SK-N-SH treated with all-trans-retinoic acid at 6 μM for 48 hours (cell line): ENCODE results near the gene PARD3B.

Experiments used
- BACH2 ChIP-seq: fragments of 250-450 bp; sonication (Bioruptor Pico); IDR thresholded peaks from 2 replicates; pipeline ENCODE4 v1.9.0; 2021; ENCODE audit warnings: mild to moderate bottlenecking, borderline replicate concordance
- CREB5 ChIP-seq: fragments of 250-450 bp; sonication (Bioruptor Pico); IDR thresholded peaks from 2 replicates; pipeline ENCODE4 v1.5.1; 2020; ENCODE audit warnings: low read depth, mild to moderate bottlenecking, moderate library complexity
- CSRNP3 ChIP-seq: fragments of 250-450 bp; sonication (Bioruptor Pico); IDR thresholded peaks from 2 replicates; pipeline ENCODE4 v1.5.1; 2021; ENCODE audit warnings: mild to moderate bottlenecking, moderate library complexity
- ISL1 ChIP-seq: fragments of 250-450 bp; sonication (Bioruptor Pico); IDR thresholded peaks from 2 replicates; pipeline ENCODE4 v2.1.2; 2022; ENCODE audit warnings: mild to moderate bottlenecking, moderate library complexity
- PATZ1 ChIP-seq: fragments of 250-450 bp; sonication (Bioruptor Pico); IDR thresholded peaks from 2 replicates; pipeline ENCODE4 v1.8.0; 2020; ENCODE audit warnings: mild to moderate bottlenecking, moderate library complexity, borderline replicate concordance
- POU6F1 ChIP-seq: fragments of 250-450 bp; sonication (Bioruptor Pico); IDR thresholded peaks from 2 replicates; pipeline ENCODE4 v1.8.0; 2021; ENCODE audit warnings: low read depth, mild to moderate bottlenecking, moderate library complexity, borderline replicate concordance
- PPARA ChIP-seq: fragments of 250-450 bp; sonication (Bioruptor Pico); IDR thresholded peaks from 2 replicates; pipeline ENCODE4 v1.5.0; 2020; ENCODE audit warnings: mild to moderate bottlenecking, borderline replicate concordance
- SNAI2 ChIP-seq: fragments of 250-450 bp; sonication (Bioruptor Pico); IDR thresholded peaks from 2 replicates; pipeline ENCODE4 v1.5.0; 2020; ENCODE audit warnings: mild to moderate bottlenecking, moderate library complexity
- TOX ChIP-seq: fragments of 250-450 bp; sonication (Bioruptor Pico); IDR thresholded peaks from 2 replicates; pipeline ENCODE4 v1.8.0; 2021; ENCODE audit warnings: mild to moderate bottlenecking, moderate library complexity, borderline replicate concordance
- ZC3H10 ChIP-seq: fragments of 250-450 bp; sonication (Bioruptor Pico); IDR thresholded peaks from 2 replicates; pipeline ENCODE4 v1.5.1; 2021; ENCODE audit warnings: mild to moderate bottlenecking, moderate library complexity
- ZFP3 ChIP-seq: fragments of 250-450 bp; sonication (Bioruptor Pico); IDR thresholded peaks from 2 replicates; pipeline ENCODE4 v1.5.0; 2020; ENCODE audit warnings: mild to moderate bottlenecking, moderate library complexity
- ZFP30 ChIP-seq: fragments of 450-650 bp; formaldehyde crosslinking; IDR thresholded peaks from 2 replicates; pipeline ENCODE4 v1.5.0; 2022; ENCODE audit warnings: mild to moderate bottlenecking, moderate library complexity

- TF ChIP-seq POU6F1 (CRISPR knock-in tag) (no peak), CSRNP3 (CRISPR knock-in tag) (no peak), ZFP3 (CRISPR knock-in tag) (no peak), ISL1 (CRISPR knock-in tag) (no peak), SNAI2 (CRISPR knock-in tag) (no peak), PATZ1 (no peak), BACH2 (no peak), ZFP30 (CRISPR knock-in tag) (no peak), ZC3H10 (no peak), PPARA (CRISPR knock-in tag) (no peak), TOX (CRISPR knock-in tag) (no peak), CREB5 (CRISPR knock-in tag) (no peak)
Measured at GRCh38 chr2:204971206-204971907, 426.1 kb downstream of the PARD3B start.
